ENCODE data around the gene ANXA8L1.
"Not testable (repeated sequence)": the region's sequence is repeated elsewhere in the genome, so short reads cannot be mapped to it uniquely, and the experiment has no call there.

DNA sequence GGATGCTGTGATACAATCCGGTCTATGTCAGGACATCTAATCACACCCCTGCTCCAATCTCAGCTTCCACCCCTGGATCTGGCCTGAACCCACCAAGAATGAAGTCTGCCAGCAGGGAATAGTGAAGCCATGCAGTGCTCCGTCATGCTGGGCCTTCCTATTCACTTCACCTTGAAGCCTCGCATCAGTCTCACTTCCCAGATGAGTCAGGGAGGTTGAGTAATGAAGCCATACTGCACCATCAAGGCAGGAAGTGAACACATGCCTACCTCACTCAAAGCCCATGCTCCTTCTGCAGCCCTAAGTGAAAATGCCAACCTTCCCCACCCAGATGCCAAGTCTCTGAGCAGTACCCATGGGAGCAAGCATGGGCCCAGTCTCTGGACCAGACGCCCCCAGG lies 11.1 kb downstream of the ANXA8L1 start:
- TF ChIP-seq, protein P1, sequence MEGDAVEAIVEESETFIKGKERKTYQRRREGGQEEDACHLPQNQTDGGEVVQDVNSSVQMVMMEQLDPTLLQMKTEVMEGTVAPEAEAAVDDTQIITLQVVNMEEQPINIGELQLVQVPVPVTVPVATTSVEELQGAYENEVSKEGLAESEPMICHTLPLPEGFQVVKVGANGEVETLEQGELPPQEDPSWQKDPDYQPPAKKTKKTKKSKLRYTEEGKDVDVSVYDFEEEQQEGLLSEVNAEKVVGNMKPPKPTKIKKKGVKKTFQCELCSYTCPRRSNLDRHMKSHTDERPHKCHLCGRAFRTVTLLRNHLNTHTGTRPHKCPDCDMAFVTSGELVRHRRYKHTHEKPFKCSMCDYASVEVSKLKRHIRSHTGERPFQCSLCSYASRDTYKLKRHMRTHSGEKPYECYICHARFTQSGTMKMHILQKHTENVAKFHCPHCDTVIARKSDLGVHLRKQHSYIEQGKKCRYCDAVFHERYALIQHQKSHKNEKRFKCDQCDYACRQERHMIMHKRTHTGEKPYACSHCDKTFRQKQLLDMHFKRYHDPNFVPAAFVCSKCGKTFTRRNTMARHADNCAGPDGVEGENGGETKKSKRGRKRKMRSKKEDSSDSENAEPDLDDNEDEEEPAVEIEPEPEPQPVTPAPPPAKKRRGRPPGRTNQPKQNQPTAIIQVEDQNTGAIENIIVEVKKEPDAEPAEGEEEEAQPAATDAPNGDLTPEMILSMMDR (IDR thresholded peaks at IDR 0.05; ENCODE audit: poor library complexity), result not testable (repeated sequence)
- TF ChIP-seq EZH2 (IDR thresholded peaks at IDR 0.05; ENCODE audit: borderline replicate concordance); EZH2phosphoT487 (IDR thresholded peaks at IDR 0.05; ENCODE audit: low read depth, severe bottlenecking, unreplicated experiment): not testable (repeated sequence)
